Transverse colon (tissue), 4 donors: Measurements from ENCODE around the gene LRPAP1. TPM values are rescaled to one million over a fixed set of nuclear protein-coding genes. Genes with fewer than 3 reads are reported as not detected.

Experiments
- DNase-seq: peaks from one replicate; pipeline ENCODE4 v3.0.0-alpha.2; 2019
- H3K27ac ChIP-seq, 4 donors: fragments of 200-600 bp; sonication (generic); 2 replicates each; pipeline ENCODE4 v1.5.1; 2016 to 2018; ENCODE audit warnings: inconsistent platforms in 4 of 4
- H3K27me3 ChIP-seq: fragments of 200-600 bp; sonication (generic); 2 replicates; pipeline ENCODE4 v1.5.1; 2017; ENCODE audit warnings: inconsistent platforms
- H3K36me3 ChIP-seq, 4 donors: fragments of 200-600 bp; sonication (generic); 2 replicates each; pipeline ENCODE4 v1.5.1; 2017 to 2019; ENCODE audit warnings: inconsistent platforms in 4 of 4
- H3K4me1 ChIP-seq, 4 donors: fragments of 200-600 bp; sonication (generic); 2 replicates each; pipeline ENCODE4 v1.5.1; 2017 to 2020; ENCODE audit warnings: inconsistent platforms in 4 of 4
- H3K4me3 ChIP-seq, 4 donors: fragments of 200-600 bp; sonication (generic); 1 replicate in 1 of 4; 2 replicates in 3 of 4; pipeline versions ENCODE4 v1.5.1 to v1.6.1; 2017 to 2019; ENCODE audit warnings: inconsistent platforms in 4 of 4
- H3K9me3 ChIP-seq, 2 donors: fragments of 200-600 bp; sonication (generic); 2 replicates each; pipeline ENCODE4 v1.5.1; 2017 to 2019; ENCODE audit warnings: inconsistent platforms in 2 of 2
- CTCF ChIP-seq, 5 experiments: fragments of 200-600 bp in 3 of 5; fragments of 450-650 bp in 2 of 5; sonication (generic) in 3 of 5; IDR thresholded peaks; 1 replicate in 2 of 5; 2 replicates in 3 of 5; pipeline ENCODE4 v1.5.1; 2016 to 2017; ENCODE audit warnings: antibody characterized with exemption in 5 of 5, inconsistent platforms in 3 of 5, mild to moderate bottlenecking in 2 of 5, moderate library complexity in 1 of 5
- EP300 ChIP-seq: sonication (generic); formaldehyde crosslinking; IDR thresholded peaks from one replicate; pipeline ENCODE4 v1.6.1; 2017; ENCODE audit warnings: antibody characterized with exemption, low read depth
- POLR2A ChIP-seq: fragments of 450-650 bp; IDR thresholded peaks from one replicate; pipeline ENCODE4 v1.6.1; 2016; ENCODE audit warnings: antibody characterized with exemption, mild to moderate bottlenecking, moderate library complexity
- POLR2AphosphoS5 ChIP-seq, 3 donors: sonication (generic); formaldehyde crosslinking; IDR thresholded peaks; one replicate each; pipeline ENCODE4 v1.6.1; 2016; ENCODE audit warnings: antibody characterized with exemption in 3 of 3
- WGBS, 2 donors: methylation state at CpG; one replicate each; pipeline ENCODE4 v1.1.5; 2018; ENCODE audit warnings: low coverage in 1 of 2; 5-methylcytosine and 5-hydroxymethylcytosine counted together
- in situ Hi-C, 4 donors: fragments of 200-750 bp; cut with MboI; loops; one replicate each; pipeline versions ENCODE4 v1.15.0 to v1.15.1; 2017; ENCODE audit warnings: low sequenced_read_pairs in 3 of 4, low pct_ligation_motif_present in 1 of 4, low pct_unique_long_range_greater_than_20kb in 1 of 4
- intact Hi-C: fragments of 100-400 bp; cut with DNase I; formaldehyde crosslinking; loops from one replicate; pipeline ENCODE4 v1.15.1; 2023; ENCODE audit warnings: low total_unique reads
- total RNA-seq, 4 donors: library from RNA; depleted of rRNA; stranded (reverse); fragments of >200 nt; gene quantifications; one replicate each; pipeline ENCODE4 v1.1.0, GENCODE V29; 2016

LRPAP1 gene
- total RNA-seq, 4 donors from 2014 or later: 98.6 to 140 (median 115) TPM

GRCh38 chr4:3472411-3473141 lies 59.6 kb downstream of the LRPAP1 start:
- in situ Hi-C loops: no loop called here
- Histone ChIP-seq H3K4me1 (no peaks in the 10 kb centered on the region), H3K27me3 (peaks cover 33% of the 10 kb centered on the region), H3K9me3 (no peaks in the 10 kb centered on the region), H3K4me3 (no peak overlapping the region), H3K36me3 (no peaks in the 10 kb centered on the region), H3K27ac (no peak overlapping the region)
- TF ChIP-seq POLR2A (no peak), CTCF (IDR thresholded peaks at IDR 0.05) (no peak), POLR2AphosphoS5 (IDR thresholded peaks at IDR 0.05) (no peak), EP300 (no peak)
- DNase-seq: no peak
- intact Hi-C loops: no loop called here
- WGBS, 2 donors: 74% methylated on average over 27 of the region's 27 CpGs; no CpG with 5 or more reads in 1 of the 2 donors

GRCh38 chr4:3471886-3472285 lies 60.3 kb downstream of the LRPAP1 start:
- DNase-seq: no peak
- Histone ChIP-seq H3K27ac (no peak overlapping the region), H3K4me3 (no peak overlapping the region), H3K4me1 (no peaks in the 10 kb centered on the region), H3K27me3 (peaks cover 30% of the 10 kb centered on the region), H3K36me3 (no peaks in the 10 kb centered on the region), H3K9me3 (no peaks in the 10 kb centered on the region)
- 59% methylated on average over 15 of the region's 15 CpGs; no CpG with 5 or more reads in 1 of the 2 donors for WGBS, 2 donors
- intact Hi-C loops: no loop called here
- TF ChIP-seq EP300: no peak
- TF ChIP-seq POLR2AphosphoS5 (IDR thresholded peaks at IDR 0.05): no peak
- no peak for TF ChIP-seq POLR2A
- TF ChIP-seq CTCF (IDR thresholded peaks at IDR 0.05): no peak
- in situ Hi-C loops: no loop called here

GRCh38 chr4:3471098-3471760 lies 61.0 kb downstream of the LRPAP1 start:
- H3K36me3 ChIP-seq: no peaks in the 10 kb centered on the region
- in situ Hi-C loops (no loop called here), intact Hi-C loops (no loop called here)
- H3K9me3 ChIP-seq: no peaks in the 10 kb centered on the region
- H3K27ac ChIP-seq: no peak overlapping the region
- H3K27me3 ChIP-seq: peaks cover 30% of the 10 kb centered on the region
- no peak for TF ChIP-seq POLR2A
- TF ChIP-seq CTCF (IDR thresholded peaks at IDR 0.05): no peak
- TF ChIP-seq POLR2AphosphoS5 (IDR thresholded peaks at IDR 0.05): no peak
- no peak for TF ChIP-seq EP300
- no peak overlapping the region for H3K4me3 ChIP-seq
- DNase-seq: no peak
- 91% methylated on average over 23 of the region's 23 CpGs; no CpG with 5 or more reads in 1 of the 2 donors for WGBS, 2 donors
- H3K4me1 ChIP-seq: no peaks in the 10 kb centered on the region

- H3K4me1 ChIP-seq: no peaks in the 10 kb centered on the region
- no peak overlapping the region for H3K27ac ChIP-seq
- TF ChIP-seq CTCF (IDR thresholded peaks at IDR 0.05): no peak
- TF ChIP-seq EP300: no peak
- no peak for TF ChIP-seq POLR2AphosphoS5 (IDR thresholded peaks at IDR 0.05)
- TF ChIP-seq POLR2A: no peak
- WGBS, 2 donors: 30 to 35% methylated on average over 4 to 25 of the region's 25 CpGs
- peak; percentile 32 for DNase-seq
- peaks cover 30% of the 10 kb centered on the region for H3K27me3 ChIP-seq
- H3K4me3 ChIP-seq: no peak overlapping the region
- no peaks in the 10 kb centered on the region for H3K36me3 ChIP-seq
- in situ Hi-C loops (no loop called here), intact Hi-C loops (no loop called here)
- H3K9me3 ChIP-seq: no peaks in the 10 kb centered on the region
Measured at GRCh38 chr4:3470244-3471097, 61.8 kb downstream of the LRPAP1 start.
